HepG2 (cell line): ENCODE data around the gene FAM219B.

Experiments used
- EP300 ChIP-seq, 3 experiments: sonication (generic) in 1 of 3; formaldehyde crosslinking in 1 of 3; IDR thresholded peaks; 2 replicates each; pipeline versions ENCODE4 v1.5.1 to v1.6.1; 2011 to 2020; ENCODE audit warnings: low read depth in 2 of 3, low read length in 2 of 3, borderline replicate concordance in 1 of 3, improper control_type of control experiment in 1 of 3, mild to moderate bottlenecking in 1 of 3, missing genetic modification reagents in 1 of 3, moderate library complexity in 1 of 3
- ETV6 ChIP-seq: sonication (generic); formaldehyde crosslinking; conservative IDR thresholded peaks from 2 replicates; pipeline ENCODE4 v1.4.0; 2020; ENCODE audit warnings: missing genetic modification reagents
- MTF2 ChIP-seq: sonication (generic); formaldehyde crosslinking; IDR thresholded peaks from 2 replicates; pipeline ENCODE4 v1.5.0; 2020; ENCODE audit warnings: missing genetic modification reagents, borderline replicate concordance
- POLR2A ChIP-seq, 2 experiments: IDR thresholded peaks; 2 replicates each; pipeline ENCODE4 v1.6.1; 2011; ENCODE audit warnings: low read depth in 2 of 2, low read length in 2 of 2, mild to moderate bottlenecking in 1 of 2, moderate library complexity in 1 of 2; ENCODE audit not compliant: insufficient read depth in 1 of 2
- POLR2AphosphoS5 ChIP-seq: IDR thresholded peaks from 2 replicates; pipeline ENCODE4 v1.6.1; 2012; ENCODE audit warnings: low read depth, low read length
- SMARCE1 ChIP-seq: fragments of 450-650 bp; IDR thresholded peaks from 2 replicates; pipeline ENCODE4 v1.6.1; 2017; ENCODE audit warnings: borderline replicate concordance
- TF ChIP-seq, protein P1 (sequence below): sonication (generic); formaldehyde crosslinking; IDR thresholded peaks from 2 replicates; pipeline ENCODE4 v1.8.0; 2022; ENCODE audit warnings: mild to moderate bottlenecking, missing genetic modification reagents, borderline replicate concordance

- TF ChIP-seq POLR2AphosphoS5 (no peak), ETV6 (CRISPR knock-in tag) (no peak), POLR2A (IDR thresholded peaks at IDR 0.05; ENCODE audit: insufficient read depth in 1 of 2, low read depth in 2 of 2, low read length in 2 of 2) (no peak), EP300 (IDR thresholded peaks at IDR 0.05; ENCODE audit: low read depth in 2 of 2, low read length in 2 of 2) (no peak), EP300 (CRISPR knock-in tag; IDR thresholded peaks at IDR 0.05; ENCODE audit: borderline replicate concordance) (no peak), MTF2 (CRISPR knock-in tag) (no peak), SMARCE1 (no peak)
- TF ChIP-seq, protein P1, sequence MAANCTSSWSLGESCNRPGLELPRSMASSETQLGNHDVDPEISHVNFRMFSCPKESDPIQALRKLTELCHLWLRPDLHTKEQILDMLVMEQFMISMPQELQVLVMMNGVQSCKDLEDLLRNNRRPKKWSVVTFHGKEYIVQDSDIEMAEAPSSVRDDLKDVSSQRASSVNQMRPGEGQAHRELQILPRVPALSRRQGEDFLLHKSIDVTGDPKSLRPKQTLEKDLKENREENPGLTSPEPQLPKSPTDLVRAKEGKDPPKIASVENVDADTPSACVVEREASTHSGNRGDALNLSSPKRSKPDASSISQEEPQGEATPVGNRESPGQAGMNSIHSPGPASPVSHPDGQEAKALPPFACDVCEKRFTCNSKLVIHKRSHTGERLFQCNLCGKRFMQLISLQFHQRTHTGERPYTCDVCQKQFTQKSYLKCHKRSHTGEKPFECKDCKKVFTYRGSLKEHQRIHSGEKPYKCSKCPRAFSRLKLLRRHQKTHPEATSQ (CRISPR knock-in tag): no peak
Measured at GRCh38 chr15:74904190-74904805, 2.4 kb downstream of the FAM219B start.
